Stimulated activated CD4-positive, alpha-beta T cell treated with anti-CD3 and anti-CD28 coated beads, Interleukin-15, amount 100 ng/mL, for 24 hours (primary cell): ENCODE measurements around the gene TMEM44.
"Not testable (repeated sequence)": the region's sequence is repeated elsewhere in the genome, so short reads cannot be mapped to it uniquely, and the experiment has no call there.

ENCODE experiments used
- DNase-seq: peaks from one replicate; pipeline ENCODE4 v3.0.0-alpha.2; 2020

The TMEM44 gene

GRCh38 chr3:194607592-194608389, 25.4 kb downstream of the TMEM44 start:
- no peak for DNase-seq

- no peak for DNase-seq
Observed at GRCh38 chr3:194606941-194607340, 26.3 kb downstream of the TMEM44 start.

GRCh38 chr3:194606163-194606562, 27.1 kb downstream of the TMEM44 start:
- no peak for DNase-seq

GRCh38 chr3:194605314-194605713, 27.9 kb downstream of the TMEM44 start:
- not testable (repeated sequence) for DNase-seq

- DNase-seq: no peak
Observed at GRCh38 chr3:194604837-194605236, 28.4 kb downstream of the TMEM44 start.

- no peak for DNase-seq
Observed at GRCh38 chr3:194604126-194604525, 29.1 kb downstream of the TMEM44 start.

- DNase-seq: no peak
Observed at GRCh38 chr3:194602669-194603171, 30.5 kb downstream of the TMEM44 start.

- no peak for DNase-seq
Observed at GRCh38 chr3:194598771-194599557, 34.3 kb downstream of the TMEM44 start.

GRCh38 chr3:194596906-194597305, 36.3 kb downstream of the TMEM44 start:
- DNase-seq: no peak

- no peak for DNase-seq
Observed at GRCh38 chr3:194592798-194593752, 40.1 kb downstream of the TMEM44 start.

- no peak for DNase-seq
Observed at GRCh38 chr3:194588741-194589140, 44.5 kb downstream of the TMEM44 start.

- no peak for DNase-seq
Observed at GRCh38 chr3:194588236-194588635, 45.0 kb downstream of the TMEM44 start.

- DNase-seq: no peak
Observed at GRCh38 chr3:194587438-194587931, 45.7 kb downstream of the TMEM44 start.

GRCh38 chr3:194586836-194587235, 46.4 kb downstream of the TMEM44 start:
- DNase-seq: peak; percentile 16

- no peak for DNase-seq
Observed at GRCh38 chr3:194585880-194586281, 47.3 kb downstream of the TMEM44 start.

- peak; percentile 46 for DNase-seq
Observed at GRCh38 chr3:194584866-194585265, 48.4 kb downstream of the TMEM44 start.

- DNase-seq: no peak
Observed at GRCh38 chr3:194584320-194584776, 48.9 kb downstream of the TMEM44 start.

GRCh38 chr3:194582196-194582905, 50.9 kb downstream of the TMEM44 start:
- DNase-seq: no peak

- DNase-seq: no peak
Observed at GRCh38 chr3:194579091-194579606, 54.1 kb downstream of the TMEM44 start.

- peak; percentile 52 for DNase-seq
Observed at GRCh38 chr3:194577986-194578905, 55.0 kb downstream of the TMEM44 start.
